PC-3 (cell line): ENCODE data around the gene SAPCD2.

Experiments used
- EZH2phosphoT487 ChIP-seq: fragments of 300-600 bp; sonication (generic); IDR thresholded peaks from 2 replicates; pipeline ENCODE4 v1.6.1; 2018; ENCODE audit warnings: mild to moderate bottlenecking, antibody characterized with exemption, low read length, borderline replicate concordance
- TF ChIP-seq, protein P1 (sequence below): fragments of 300-600 bp; sonication (generic); conservative IDR thresholded peaks from 2 replicates; pipeline ENCODE4 v1.5.1; 2017; ENCODE audit warnings: antibody characterized with exemption, low read depth, mild to moderate bottlenecking, low read length

- TF ChIP-seq, protein P1, sequence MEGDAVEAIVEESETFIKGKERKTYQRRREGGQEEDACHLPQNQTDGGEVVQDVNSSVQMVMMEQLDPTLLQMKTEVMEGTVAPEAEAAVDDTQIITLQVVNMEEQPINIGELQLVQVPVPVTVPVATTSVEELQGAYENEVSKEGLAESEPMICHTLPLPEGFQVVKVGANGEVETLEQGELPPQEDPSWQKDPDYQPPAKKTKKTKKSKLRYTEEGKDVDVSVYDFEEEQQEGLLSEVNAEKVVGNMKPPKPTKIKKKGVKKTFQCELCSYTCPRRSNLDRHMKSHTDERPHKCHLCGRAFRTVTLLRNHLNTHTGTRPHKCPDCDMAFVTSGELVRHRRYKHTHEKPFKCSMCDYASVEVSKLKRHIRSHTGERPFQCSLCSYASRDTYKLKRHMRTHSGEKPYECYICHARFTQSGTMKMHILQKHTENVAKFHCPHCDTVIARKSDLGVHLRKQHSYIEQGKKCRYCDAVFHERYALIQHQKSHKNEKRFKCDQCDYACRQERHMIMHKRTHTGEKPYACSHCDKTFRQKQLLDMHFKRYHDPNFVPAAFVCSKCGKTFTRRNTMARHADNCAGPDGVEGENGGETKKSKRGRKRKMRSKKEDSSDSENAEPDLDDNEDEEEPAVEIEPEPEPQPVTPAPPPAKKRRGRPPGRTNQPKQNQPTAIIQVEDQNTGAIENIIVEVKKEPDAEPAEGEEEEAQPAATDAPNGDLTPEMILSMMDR = no peak
- no peak for TF ChIP-seq EZH2phosphoT487
Measured at GRCh38 chr9:137014166-137014565, 56.2 kb downstream of the SAPCD2 start.
